HG02840 (cell line): ENCODE data around the gene NEURL4.

ENCODE experiments used
- ATAC-seq: cut with Tn5 transposase; IDR thresholded peaks from one replicate; pipeline ENCODE4 v1.9.1; 2021; ENCODE audit warnings: mild to moderate bottlenecking, moderate library complexity, moderate number of reproducible peaks; ENCODE audit not compliant: unreplicated experiment, low FRiP score

Gene NEURL4

GRCh38 chr17:7326186-7326585, 2.9 kb downstream of the NEURL4 start:
- no peak for ATAC-seq

DNA sequence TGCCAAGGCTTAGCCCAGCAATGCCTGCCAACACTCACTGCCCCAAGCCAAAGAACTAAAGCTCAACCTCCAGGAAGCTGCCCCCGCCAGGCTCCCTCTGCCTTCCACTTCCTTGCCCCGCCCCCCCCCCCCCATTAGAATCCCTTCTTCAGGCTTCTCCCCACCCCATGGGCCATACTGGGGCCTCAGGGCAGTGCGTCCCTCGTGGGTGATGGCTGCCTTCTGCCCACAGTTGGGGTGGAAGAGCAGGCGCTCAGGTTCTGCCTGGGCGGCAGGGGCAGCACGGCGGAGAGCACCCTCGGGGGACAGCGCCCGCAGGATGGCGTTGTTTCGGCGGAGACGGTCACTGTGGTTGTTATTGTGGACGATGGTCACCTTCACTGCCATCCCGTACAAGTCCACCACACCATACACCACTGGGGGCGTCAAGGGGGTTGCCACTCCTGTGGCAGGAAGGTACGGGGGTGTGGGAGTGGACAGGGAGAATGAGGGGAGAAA, 4.1 kb downstream of the NEURL4 start:
- no peak for ATAC-seq

GRCh38 chr17:7324438-7324779, 4.7 kb downstream of the NEURL4 start:
- ATAC-seq: no peak

DNA sequence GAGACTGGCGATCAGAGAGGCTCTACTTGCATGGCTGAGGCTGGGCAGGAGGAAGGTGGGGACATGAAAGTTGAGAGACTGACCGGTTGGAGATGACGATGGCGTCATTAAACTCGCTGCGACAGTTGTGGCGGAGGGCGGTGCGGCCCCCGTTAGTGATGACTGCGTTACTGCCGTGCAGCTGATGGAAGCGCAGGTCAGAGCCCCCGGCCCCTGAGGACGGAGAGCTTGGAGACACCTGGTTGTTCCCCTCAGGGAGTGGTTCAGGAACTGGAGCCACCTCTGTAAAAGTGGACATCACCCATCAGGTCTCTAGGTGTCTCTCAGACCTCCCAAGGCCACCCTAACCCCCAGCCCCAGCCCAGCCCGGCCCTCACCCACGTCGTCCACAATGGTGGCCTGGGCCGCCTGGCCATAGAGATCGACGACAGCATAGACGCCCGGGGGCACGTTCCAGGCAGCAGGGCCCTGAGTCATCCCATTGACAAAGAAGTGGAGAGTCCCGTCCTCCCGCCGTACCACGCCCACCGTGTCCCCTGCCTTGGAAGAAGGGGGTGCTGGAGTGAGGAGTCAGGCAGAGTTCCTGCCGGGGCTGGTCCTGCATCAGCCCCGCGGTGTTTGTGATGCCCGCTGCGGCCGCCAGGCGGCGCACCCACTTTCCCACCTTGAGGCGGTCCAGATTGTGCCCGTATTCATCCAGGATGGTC, 5.3 kb downstream of the NEURL4 start:
- no peak for ATAC-seq

DNA sequence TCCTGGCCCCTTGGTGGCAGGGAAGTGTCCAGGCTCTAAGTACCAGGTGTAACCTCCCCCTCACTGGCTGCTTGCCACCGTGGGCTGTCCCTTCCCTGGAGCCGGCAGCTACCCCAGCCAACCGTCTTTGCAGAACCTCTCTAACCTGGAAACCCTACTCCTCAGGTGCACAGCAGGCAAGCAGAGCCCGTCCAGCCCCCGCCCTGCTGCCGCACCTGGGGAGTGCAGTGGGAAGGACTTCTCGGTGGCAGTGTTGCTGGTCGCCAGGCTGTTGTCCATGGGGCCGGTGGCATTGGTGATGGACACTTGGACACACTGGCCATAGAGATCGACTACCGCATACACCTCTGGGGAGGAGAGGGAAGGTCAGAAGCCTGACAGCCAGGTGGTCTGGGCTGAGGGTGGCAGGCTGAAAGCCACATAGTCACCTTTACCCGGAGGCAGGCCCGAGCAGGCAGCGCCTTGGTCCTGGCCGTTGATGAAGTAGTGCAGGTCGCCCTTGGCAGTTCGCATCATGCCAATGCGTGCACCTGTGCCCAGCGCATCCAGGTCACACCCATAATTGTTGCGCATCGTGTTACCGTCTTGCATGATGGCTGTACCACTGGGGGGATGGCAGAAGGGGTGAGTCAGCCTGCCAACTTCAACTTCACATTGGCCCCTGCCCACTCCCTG, 6.5 kb downstream of the NEURL4 start:
- no peak for ATAC-seq

DNA sequence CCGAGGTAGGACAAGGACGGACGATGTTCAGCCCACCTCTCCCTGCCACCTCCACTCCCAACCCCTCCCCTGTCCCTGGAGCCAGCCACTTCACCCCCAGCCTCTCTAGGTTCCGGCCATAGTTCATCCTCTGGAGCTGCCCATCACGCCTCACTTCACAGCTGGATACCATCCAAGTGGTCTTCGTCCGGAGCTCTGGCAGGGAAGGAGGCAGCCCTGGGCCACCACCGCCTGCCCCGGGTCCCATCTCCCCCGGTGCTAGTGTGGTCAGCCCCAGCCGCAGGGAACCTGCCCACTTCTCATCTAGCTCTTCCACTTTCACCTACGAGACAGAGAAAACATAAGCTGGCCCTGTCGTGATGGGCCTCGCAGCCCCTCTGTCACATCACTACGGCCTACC, 7.7 kb downstream of the NEURL4 start:
- no peak for ATAC-seq

GRCh38 chr17:7318121-7318860, 10.8 kb downstream of the NEURL4 start:
- no peak for ATAC-seq

DNA sequence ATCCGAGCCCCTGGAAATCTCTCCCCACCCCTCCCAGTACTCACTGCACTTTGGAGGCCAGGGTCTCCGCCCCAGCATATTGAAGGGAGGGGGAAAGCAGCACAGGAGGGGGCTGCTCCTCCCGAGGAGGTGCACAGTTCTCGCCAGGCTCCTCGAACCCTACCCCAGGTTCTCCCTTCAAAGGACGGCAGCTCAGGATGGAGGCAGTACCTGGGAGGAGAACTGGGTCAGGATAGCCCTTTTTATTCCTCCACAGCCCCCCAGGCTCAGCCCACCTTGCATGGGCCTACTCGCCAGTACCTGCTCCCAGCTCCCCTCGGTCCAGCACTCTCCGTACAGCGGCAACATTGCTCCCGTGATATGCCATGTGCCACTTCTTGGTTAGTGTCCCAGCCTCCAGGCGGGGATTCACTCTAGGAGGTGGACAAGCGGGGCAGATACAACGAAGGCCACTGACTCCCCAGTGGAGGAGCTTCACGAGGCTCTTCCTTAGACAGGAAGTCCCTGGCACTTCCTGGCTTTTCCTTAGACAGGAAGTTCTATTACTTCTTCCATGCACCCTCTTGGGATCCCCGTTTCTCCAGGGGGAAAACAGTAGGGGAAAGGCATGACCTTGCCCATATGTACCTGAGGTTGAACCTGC, 11.9 kb downstream of the NEURL4 start:
- no peak for ATAC-seq

GRCh38 chr17:7315570-7316235, 13.4 kb downstream of the NEURL4 start:
- no peak for ATAC-seq

DNA sequence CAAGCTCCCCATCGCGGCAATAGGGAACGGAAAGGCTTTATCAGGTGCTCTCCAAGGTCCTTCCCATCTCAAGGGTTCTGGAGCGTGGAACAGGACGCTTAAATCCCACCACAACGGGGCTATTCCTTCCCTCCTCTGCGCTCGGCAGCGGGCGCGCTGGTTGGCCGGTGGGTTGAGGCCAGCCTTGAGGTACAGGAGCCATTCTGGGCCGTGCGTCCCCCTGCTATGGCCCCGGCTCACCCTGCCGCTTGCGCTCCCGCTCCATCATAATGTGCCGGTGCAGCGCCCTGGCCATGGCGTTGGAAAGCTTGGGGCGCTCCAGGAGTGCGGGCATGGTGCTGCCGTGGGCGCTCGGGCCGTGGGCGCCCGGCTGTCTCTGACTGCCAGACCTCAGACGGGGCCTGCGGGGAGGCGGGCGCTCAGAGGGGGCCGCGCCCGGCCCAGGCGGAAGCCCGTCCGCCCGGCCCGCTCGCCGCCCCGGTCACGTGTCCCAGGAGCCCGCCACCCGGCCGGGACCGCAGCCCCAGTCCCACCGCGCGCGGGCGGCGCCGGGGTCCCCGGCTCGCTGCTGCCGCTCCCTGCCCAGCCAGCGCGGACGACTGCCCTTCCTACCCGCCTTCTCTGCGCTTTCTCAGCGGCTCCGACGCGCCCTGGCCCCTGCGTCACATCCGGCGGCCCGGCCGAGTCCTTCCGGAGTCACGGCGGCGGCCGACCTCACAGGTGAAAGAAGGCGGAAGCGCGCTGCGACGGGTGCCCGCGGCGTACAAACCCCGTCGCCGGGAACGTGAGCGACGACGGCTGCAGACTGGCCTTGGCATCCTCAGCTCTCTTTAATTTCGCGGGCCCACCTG, 14.2 kb downstream of the NEURL4 start, which contains the start of gene GPS2:
Gene GPS2 (minus strand): TSS at position 642 of the 851 bp plus-strand sequence. CDS start 308 bp downstream, at position 334.
- peak; percentile 49 for ATAC-seq

DNA sequence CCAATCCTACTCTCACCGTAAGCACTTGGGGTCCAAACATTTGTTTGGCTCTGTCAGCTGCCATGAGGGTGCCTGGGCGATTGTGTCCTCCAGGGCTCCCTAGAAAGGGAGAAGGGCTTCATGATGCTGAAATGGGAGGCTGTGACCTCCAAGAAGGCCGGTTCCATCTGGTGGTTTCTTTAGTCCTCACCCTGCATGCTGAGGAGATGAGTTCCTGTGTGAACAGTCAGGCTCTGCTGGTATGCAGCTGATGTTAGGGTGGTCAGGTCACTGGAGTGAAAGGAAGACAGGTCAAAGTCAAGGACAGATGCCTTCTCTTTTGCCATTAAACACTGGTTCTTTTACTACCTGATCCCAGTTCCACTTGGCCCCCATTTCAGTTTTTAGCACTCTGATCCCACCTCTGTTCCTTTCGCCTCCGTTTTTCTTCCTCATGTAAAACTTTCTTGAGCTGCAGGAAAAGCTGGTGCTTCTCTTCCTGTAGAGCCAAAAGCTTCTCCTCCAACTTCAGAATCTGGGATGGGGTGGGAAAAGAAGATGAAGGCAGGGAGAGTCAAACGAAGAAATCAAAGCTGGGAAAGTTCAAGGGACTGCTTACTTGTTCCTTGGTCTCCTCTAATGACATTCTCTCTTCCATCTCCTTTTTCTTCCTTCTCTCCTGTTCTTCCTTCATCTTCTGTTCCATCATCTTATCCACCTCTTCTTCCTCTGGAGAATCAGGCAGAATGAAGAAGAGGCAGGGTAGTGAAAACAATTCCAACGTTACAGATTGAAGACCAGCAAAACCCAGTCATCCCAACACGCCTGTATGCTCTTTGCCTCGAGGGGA, 15.0 kb downstream of the NEURL4 start:
- no peak for ATAC-seq

DNA sequence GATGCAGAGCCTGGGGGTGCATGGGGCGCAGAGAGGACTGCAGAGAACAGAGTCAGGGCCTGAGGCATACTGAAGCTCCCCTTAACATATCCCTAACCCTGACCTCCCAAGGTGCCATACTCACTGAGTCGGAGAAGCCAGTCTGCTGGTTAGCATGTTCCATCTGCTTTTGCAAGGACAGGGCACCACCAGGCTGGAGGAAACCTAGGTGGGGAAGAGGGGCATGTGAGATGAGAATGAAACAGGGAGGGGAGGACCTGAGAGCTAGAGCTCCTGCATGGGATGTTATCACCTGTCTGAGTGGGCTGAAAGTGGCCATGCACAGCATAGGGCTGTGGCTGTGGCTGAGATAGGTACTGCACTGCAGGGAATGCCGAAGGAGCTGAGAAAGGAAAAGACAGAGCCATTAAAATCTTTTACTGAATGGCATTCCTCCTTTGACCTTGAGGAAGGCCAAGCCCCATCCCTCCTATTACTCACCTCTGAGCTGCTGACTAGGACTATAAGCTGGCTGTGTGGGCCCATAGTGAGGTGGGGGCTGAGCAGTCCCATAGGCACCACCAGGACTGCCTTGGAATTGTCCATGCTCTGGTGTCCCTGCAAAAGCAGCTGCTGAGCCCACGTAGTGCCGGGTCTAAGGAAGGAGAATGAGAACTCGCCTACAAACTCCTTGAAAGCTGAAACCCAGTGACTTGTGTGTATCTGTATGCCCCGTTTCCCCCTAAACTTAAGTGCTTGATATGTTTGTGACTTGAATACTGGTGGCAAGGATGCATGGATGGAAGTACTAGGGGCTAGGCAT, 15.8 kb downstream of the NEURL4 start:
- no peak for ATAC-seq

GRCh38 chr17:7312432-7313087, 16.6 kb downstream of the NEURL4 start:
- ATAC-seq: no peak

GRCh38 chr17:7311110-7311705, 17.9 kb downstream of the NEURL4 start:
- ATAC-seq: no peak

DNA sequence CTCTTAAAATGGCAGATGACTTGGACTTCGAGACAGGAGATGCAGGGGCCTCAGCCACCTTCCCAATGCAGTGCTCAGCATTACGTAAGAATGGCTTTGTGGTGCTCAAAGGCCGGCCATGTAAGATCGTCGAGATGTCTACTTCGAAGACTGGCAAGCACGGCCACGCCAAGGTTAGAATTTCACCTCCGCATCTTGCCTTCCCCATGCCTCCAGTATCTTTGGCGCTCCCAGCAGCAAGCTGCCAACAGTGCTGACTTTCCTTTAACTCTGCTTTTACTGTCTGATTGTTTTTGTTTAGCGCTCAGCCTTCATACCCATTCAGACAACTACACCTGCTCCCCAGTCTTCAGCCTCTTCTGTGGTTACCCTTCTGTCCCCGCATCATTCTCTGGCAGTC, 19.5 kb downstream of the NEURL4 start:
- ATAC-seq: no peak

DNA sequence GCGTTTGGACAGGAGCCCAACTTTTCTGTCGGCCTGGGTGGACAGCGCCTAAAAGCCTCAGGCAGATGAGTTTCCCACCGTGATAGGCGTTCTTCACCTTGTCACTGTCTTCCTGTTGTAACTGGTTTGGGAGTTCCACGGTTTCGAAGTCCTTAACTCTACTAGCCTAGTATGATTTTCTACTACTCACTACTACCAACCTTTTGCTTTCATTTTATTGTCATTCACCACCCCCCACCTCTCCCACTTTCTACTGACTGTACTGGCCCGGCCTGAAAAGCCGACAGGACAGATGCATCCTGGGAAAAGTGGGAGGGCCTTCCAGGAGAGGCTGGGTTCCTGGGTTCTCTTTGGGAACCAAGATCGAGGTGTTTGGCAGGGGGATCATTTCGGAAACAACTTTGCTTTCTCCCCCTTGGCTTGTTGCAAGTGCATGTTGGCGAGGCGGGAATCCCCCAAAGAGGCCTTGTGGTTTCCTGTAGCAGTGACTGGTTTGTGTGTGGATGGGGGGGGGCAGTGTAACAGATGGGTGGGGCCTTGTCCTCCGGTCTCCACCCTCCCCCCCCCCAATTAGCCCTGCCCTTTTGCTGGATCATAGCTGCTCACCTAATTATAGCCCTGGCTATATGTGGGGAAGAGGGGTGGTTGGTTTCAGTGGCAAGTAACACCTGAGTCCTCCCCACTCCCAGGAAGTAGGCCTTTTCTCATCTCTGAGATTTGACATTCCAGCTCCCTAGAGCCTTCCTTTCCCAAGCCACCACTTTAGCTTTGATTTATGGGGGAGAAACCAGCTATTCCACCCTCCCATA, 20.3 kb downstream of the NEURL4 start:
- no peak for ATAC-seq
